ENCODE data around the gene TASOR2. TPM values are rescaled to one million over a fixed set of nuclear protein-coding genes. Genes with fewer than 3 reads are reported as not detected.

The TASOR2 gene
- total RNA-seq, 1 experiment from 2014 or later = 80.3 TPM

GRCh38 chr10:5679606-5680005 lies 5.0 kb upstream of the TASOR2 start:
- peaks cover 4 to 7% of the 10 kb centered on the region in 2 experiments; a peak in 3 of 4 replicates for H3K4me1 ChIP-seq (ENCODE audit: control insufficient read depth in 1 of 2, insufficient read depth in 2 of 2, low read length in 2 of 2)
- no peak overlapping the region for H3K27ac ChIP-seq (ENCODE audit: low read depth, low read length)
- H3K79me2 ChIP-seq (ENCODE audit: insufficient read depth, low read length) = no peaks in the 10 kb centered on the region
- intact Hi-C loops (cut with micrococcal nuclease) = no loop called here
- no peaks in the 10 kb centered on the region for H3K27me3 ChIP-seq (ENCODE audit: insufficient read depth, low read length)
- BruUV-seq (replicated peaks) = no TSS peak
- no peaks in the 10 kb centered on the region for H3K9me2 ChIP-seq (ENCODE audit: insufficient read depth)
- TF ChIP-seq FOSL1 (IDR thresholded peaks at IDR 0.05; ENCODE audit: low read depth) = no peak
- TF ChIP-seq SRF (IDR thresholded peaks at IDR 0.05; ENCODE audit: low read depth) = no peak
- TF ChIP-seq JUND (IDR thresholded peaks at IDR 0.05) = no peak
- no peak for TF ChIP-seq ZBTB33 (IDR thresholded peaks at IDR 0.05; ENCODE audit: extremely low read depth, insufficient replicate concordance, low read length)
- TF ChIP-seq YY1 (IDR thresholded peaks at IDR 0.05; ENCODE audit: extremely low read depth, insufficient replicate concordance, low read depth, low read length) = no peak
- no peak for TF ChIP-seq SP1 (IDR thresholded peaks at IDR 0.05; ENCODE audit: low read depth)
- no peak for TF ChIP-seq EZH2phosphoT487 (IDR thresholded peaks at IDR 0.05; ENCODE audit: borderline replicate concordance)
- no peak for TF ChIP-seq CEBPB (IDR thresholded peaks at IDR 0.05; ENCODE audit: low read depth)
- no peak for TF ChIP-seq POLR2AphosphoS5 (IDR thresholded peaks at IDR 0.05; ENCODE audit: low read depth, low read length)
- no peak for TF ChIP-seq CTCF (IDR thresholded peaks at IDR 0.05 in 2 of 3, conservative IDR thresholded peaks at IDR 0.05 in 1 of 3; ENCODE audit: borderline replicate concordance in 1 of 3, insufficient read depth in 1 of 3, low read depth in 2 of 3, low read length in 2 of 3)
- no peak for TF ChIP-seq RAD21 (IDR thresholded peaks at IDR 0.05; ENCODE audit: low read depth)
- no peak for TF ChIP-seq ZFX (IDR thresholded peaks at IDR 0.05)
- no peak for TF ChIP-seq MAX (IDR thresholded peaks at IDR 0.05)
- ATAC-seq (no peak), DNase-seq (ENCODE audit: low read depth, low spot score) (no peak)
- H3K36me3 ChIP-seq (ENCODE audit: control insufficient read depth in 1 of 2, insufficient read depth in 2 of 2, low read length in 2 of 2) = no peaks in the 10 kb centered on the region
- H3K4me3 ChIP-seq (replicated peaks in 1 of 2; ENCODE audit: low read depth in 1 of 2, low read length in 2 of 2) = no peak overlapping the region
- CTCF ChIA-PET = no interaction called here
- no peaks in the 10 kb centered on the region for H4K20me1 ChIP-seq (ENCODE audit: insufficient read depth)
- peaks cover 0 to under 1% of the 10 kb centered on the region in 2 experiments; a peak in 1 of 4 replicates for H3K9me3 ChIP-seq (ENCODE audit: control insufficient read depth in 1 of 2, insufficient read depth in 1 of 2, low read depth in 1 of 2, low read length in 2 of 2)
- H3K9ac ChIP-seq (ENCODE audit: low read length) = no peak overlapping the region
- H2AFZ ChIP-seq (ENCODE audit: low read depth, low read length, poor library complexity, severe bottlenecking) = no peak overlapping the region
- no peak overlapping the region for H3K4me2 ChIP-seq (ENCODE audit: low read length)
- RAD21 ChIA-PET (ENCODE audit: low non-redundant PET in 1 of 2, low total read pairs in 2 of 2, uncharacterized antibody in 2 of 2, unreplicated experiment in 2 of 2) = no interaction called here
- POLR2A ChIA-PET = no interaction called here

Measured in HCT116 (cell line).